MM.1S (cell line): ENCODE measurements around the gene KCNJ6.

ENCODE experiments used
- DNase-seq: peaks from one replicate; pipeline ENCODE4 v3.0.0-alpha.2; 2015
- H2AFZ ChIP-seq: fragments of 300-600 bp; sonication (generic); 2 replicates; pipeline ENCODE4 v1.6.0; 2016; ENCODE audit warnings: antibody characterized with exemption, low read length
- H3F3A ChIP-seq: fragments of 300-600 bp; sonication (generic); 2 replicates; pipeline ENCODE4 v1.6.1; 2016; ENCODE audit warnings: mild to moderate bottlenecking, antibody characterized with exemption, low read length, moderate library complexity, mixed read lengths; ENCODE audit not compliant: insufficient read depth
- H3K27ac ChIP-seq: fragments of 300-600 bp; sonication (generic); 2 replicates; pipeline ENCODE4 v1.5.1; 2016; ENCODE audit warnings: mild to moderate bottlenecking, low read length
- H3K27me3 ChIP-seq: fragments of 300-600 bp; sonication (generic); replicated peaks from 2 replicates; pipeline ENCODE4 v1.6.0; 2016; ENCODE audit warnings: low read length; ENCODE audit not compliant: insufficient read depth
- H3K36me3 ChIP-seq: fragments of 300-600 bp; sonication (generic); replicated peaks from 2 replicates; pipeline ENCODE4 v1.6.1; 2016; ENCODE audit warnings: mild to moderate bottlenecking, low read length, mixed read lengths; ENCODE audit not compliant: insufficient read depth
- H3K4me1 ChIP-seq: fragments of 300-600 bp; sonication (generic); 2 replicates; pipeline ENCODE4 v1.6.1; 2016; ENCODE audit warnings: low read length, mixed read lengths
- H3K4me2 ChIP-seq: fragments of 300-600 bp; sonication (generic); 2 replicates; pipeline ENCODE4 v1.6.0; 2016; ENCODE audit warnings: low read depth, low read length
- H3K4me3 ChIP-seq: fragments of 300-600 bp; sonication (generic); 2 replicates; pipeline ENCODE4 v1.5.1; 2016; ENCODE audit warnings: low read length, mixed read lengths
- H3K79me2 ChIP-seq: fragments of 300-600 bp; sonication (generic); 2 replicates; pipeline ENCODE4 v1.6.1; 2016; ENCODE audit warnings: mixed run types, low read length, mixed read lengths
- H3K9ac ChIP-seq: fragments of 300-600 bp; sonication (generic); 2 replicates; pipeline ENCODE4 v1.6.1; 2016; ENCODE audit warnings: low read length, mixed read lengths
- H3K9me2 ChIP-seq: fragments of 300-600 bp; sonication (generic); replicated peaks from 2 replicates; pipeline ENCODE4 v1.6.1; 2016; ENCODE audit warnings: mild to moderate bottlenecking, low read length, mixed read lengths; ENCODE audit not compliant: insufficient read depth
- H3K9me3 ChIP-seq: fragments of 300-600 bp; sonication (generic); replicated peaks from 2 replicates; pipeline ENCODE4 v1.6.1; 2016; ENCODE audit warnings: mild to moderate bottlenecking, low read length, mixed read lengths; ENCODE audit not compliant: insufficient read depth
- H4K20me1 ChIP-seq: fragments of 300-600 bp; sonication (generic); 2 replicates; pipeline ENCODE4 v1.6.1; 2016; ENCODE audit warnings: mild to moderate bottlenecking, low read length, moderate library complexity, mixed read lengths; ENCODE audit not compliant: insufficient read depth
- EZH2 ChIP-seq: fragments of 300-600 bp; sonication (generic); optimal IDR thresholded peaks from 2 replicates; pipeline ENCODE3; 2017; ENCODE audit warnings: low read depth, mild to moderate bottlenecking, antibody characterized with exemption, low read length, mixed read lengths
- EZH2phosphoT487 ChIP-seq: fragments of 300-600 bp; sonication (generic); IDR thresholded peaks from 2 replicates; pipeline ENCODE4 v1.6.1; 2018; ENCODE audit warnings: antibody characterized with exemption, low read length
- TF ChIP-seq, protein P1 (sequence below): fragments of 300-600 bp; sonication (generic); IDR thresholded peaks from 2 replicates; pipeline ENCODE4 v1.5.1; 2016; ENCODE audit warnings: antibody characterized with exemption, low read length, mixed read lengths

KCNJ6 gene

DNA sequence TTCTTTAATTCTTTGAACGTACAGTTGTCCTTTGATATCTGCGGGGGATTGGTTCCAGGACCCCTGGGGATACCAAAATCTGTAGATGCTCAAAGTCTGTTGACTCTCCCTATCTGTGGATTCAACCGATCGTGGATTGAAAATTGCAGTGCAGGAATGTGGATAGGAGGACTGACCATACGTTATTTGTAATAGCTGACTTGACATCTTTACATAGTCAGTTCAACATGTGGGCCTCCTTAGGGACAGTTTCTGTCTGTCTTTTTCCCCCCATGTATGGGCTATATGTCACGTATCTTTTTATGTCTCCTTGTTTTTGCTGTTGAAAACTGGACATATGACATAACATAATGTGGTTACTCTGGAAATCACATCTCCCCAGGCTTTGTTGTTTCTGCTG lies 344.8 kb downstream of the KCNJ6 start:
- Histone ChIP-seq H4K20me1 (no peaks in the 10 kb centered on the region), H3K4me2 (no peak overlapping the region), H3K9ac (no peak overlapping the region), H3K79me2 (no peaks in the 10 kb centered on the region), H3K9me3 (no peaks in the 10 kb centered on the region), H3K9me2 (no peaks in the 10 kb centered on the region), H3K27ac (no peak overlapping the region), H3K27me3 (no peaks in the 10 kb centered on the region), H3K36me3 (no peaks in the 10 kb centered on the region), H2AFZ (no peak overlapping the region), H3K4me1 (no peaks in the 10 kb centered on the region), H3K4me3 (no peak overlapping the region), H3F3A (no peaks in the 10 kb centered on the region)
- DNase-seq, result no peak
- TF ChIP-seq, protein P1, sequence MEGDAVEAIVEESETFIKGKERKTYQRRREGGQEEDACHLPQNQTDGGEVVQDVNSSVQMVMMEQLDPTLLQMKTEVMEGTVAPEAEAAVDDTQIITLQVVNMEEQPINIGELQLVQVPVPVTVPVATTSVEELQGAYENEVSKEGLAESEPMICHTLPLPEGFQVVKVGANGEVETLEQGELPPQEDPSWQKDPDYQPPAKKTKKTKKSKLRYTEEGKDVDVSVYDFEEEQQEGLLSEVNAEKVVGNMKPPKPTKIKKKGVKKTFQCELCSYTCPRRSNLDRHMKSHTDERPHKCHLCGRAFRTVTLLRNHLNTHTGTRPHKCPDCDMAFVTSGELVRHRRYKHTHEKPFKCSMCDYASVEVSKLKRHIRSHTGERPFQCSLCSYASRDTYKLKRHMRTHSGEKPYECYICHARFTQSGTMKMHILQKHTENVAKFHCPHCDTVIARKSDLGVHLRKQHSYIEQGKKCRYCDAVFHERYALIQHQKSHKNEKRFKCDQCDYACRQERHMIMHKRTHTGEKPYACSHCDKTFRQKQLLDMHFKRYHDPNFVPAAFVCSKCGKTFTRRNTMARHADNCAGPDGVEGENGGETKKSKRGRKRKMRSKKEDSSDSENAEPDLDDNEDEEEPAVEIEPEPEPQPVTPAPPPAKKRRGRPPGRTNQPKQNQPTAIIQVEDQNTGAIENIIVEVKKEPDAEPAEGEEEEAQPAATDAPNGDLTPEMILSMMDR, result no peak
- no peak for TF ChIP-seq EZH2
- no peak for TF ChIP-seq EZH2phosphoT487

DNA sequence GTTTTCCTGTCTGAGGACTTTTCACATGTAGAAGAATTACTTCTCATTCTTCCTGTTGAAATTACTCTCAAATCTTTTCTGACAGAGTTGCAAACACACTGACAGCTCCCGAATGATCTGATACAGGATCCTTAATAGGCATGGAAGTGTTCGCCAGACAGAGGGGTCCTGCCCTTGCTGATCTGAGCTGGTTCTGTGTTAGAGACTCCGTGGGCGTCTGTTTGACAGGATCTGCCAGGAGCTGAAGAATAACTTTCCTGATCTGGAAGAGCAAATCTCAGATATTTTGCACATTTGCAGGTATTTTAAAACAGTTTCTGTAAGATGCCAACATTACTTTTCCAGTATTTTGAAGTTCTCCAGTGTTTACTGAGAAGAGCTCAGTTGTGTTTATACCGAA lies 347.3 kb downstream of the KCNJ6 start:
- no peaks in the 10 kb centered on the region for H3K9me3 ChIP-seq
- TF ChIP-seq, protein P1, result no peak
- TF ChIP-seq EZH2phosphoT487, result no peak
- no peak for TF ChIP-seq EZH2
- no peak overlapping the region for H3K9ac ChIP-seq
- no peaks in the 10 kb centered on the region for H3K36me3 ChIP-seq
- H3K27ac ChIP-seq, result no peak overlapping the region
- H3K4me3 ChIP-seq, result no peak overlapping the region
- H3K9me2 ChIP-seq, result no peaks in the 10 kb centered on the region
- H3K4me2 ChIP-seq, result no peak overlapping the region
- DNase-seq, result no peak
- H4K20me1 ChIP-seq, result no peaks in the 10 kb centered on the region
- peaks cover 11% of the 10 kb centered on the region for H3K4me1 ChIP-seq
- no peak overlapping the region for H2AFZ ChIP-seq
- H3F3A ChIP-seq, result peaks cover 13% of the 10 kb centered on the region; the same call in 1 of the 2 replicates
- no peaks in the 10 kb centered on the region for H3K79me2 ChIP-seq
- no peaks in the 10 kb centered on the region for H3K27me3 ChIP-seq

DNA sequence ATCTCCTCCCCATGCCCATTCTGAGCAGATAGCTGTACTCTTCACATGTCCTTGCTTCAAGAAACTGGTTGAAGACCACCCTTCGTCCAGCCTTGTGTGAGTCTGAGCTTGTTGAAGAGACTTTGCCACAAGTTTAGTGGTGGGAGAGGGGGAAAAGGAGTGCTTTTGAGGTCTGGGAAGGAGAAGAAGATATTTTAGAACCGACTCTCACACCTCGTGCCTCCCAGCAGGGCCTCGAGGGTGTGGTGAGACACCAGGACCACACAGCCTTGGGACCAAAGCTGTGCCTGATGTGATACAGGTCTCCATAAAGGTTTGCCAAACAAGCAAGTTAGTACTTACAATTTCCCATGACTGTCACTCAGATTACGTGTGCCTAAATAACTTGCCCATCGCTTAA lies 347.8 kb downstream of the KCNJ6 start:
- Histone ChIP-seq H3F3A (peaks cover 14% of the 10 kb centered on the region; the same call in 1 of the 2 replicates), H2AFZ (no peak overlapping the region), H3K27me3 (no peaks in the 10 kb centered on the region), H4K20me1 (no peaks in the 10 kb centered on the region), H3K36me3 (no peaks in the 10 kb centered on the region), H3K9ac (no peak overlapping the region), H3K27ac (no peak overlapping the region), H3K79me2 (0 out of 2 replicates have a peak, but pooled peaks cover 1% of the 10 kb centered on the region), H3K4me3 (no peak overlapping the region), H3K4me2 (no peak overlapping the region), H3K9me2 (no peaks in the 10 kb centered on the region), H3K4me1 (peaks cover 11% of the 10 kb centered on the region), H3K9me3 (no peaks in the 10 kb centered on the region)
- no peak for TF ChIP-seq EZH2
- TF ChIP-seq, protein P1, result no peak
- no peak for DNase-seq
